GM23338 (cell line): ENCODE data around the gene SMG6. TPM values are rescaled to one million over a fixed set of nuclear protein-coding genes. Genes with fewer than 3 reads are reported as not detected.

Experiments used
- ATAC-seq: fragments of 200-7000 bp; cut with Tn5 transposase; 3 replicates; pipeline ENCODE4 v1.9.1; 2020
- DNase-seq: peaks from one replicate; pipeline ENCODE4 v3.0.0-alpha.2; 2015; ENCODE audit warnings: low spot score
- H2AFZ ChIP-seq: fragments of 200-600 bp; sonication (generic); 2 replicates; pipeline ENCODE4 v1.8.0; 2016; ENCODE audit warnings: antibody characterized with exemption, mild to moderate bottlenecking, moderate library complexity
- H3F3A ChIP-seq: fragments of 200-600 bp; sonication (generic); replicated peaks from 2 replicates; pipeline ENCODE4 v1.8.0; 2017; ENCODE audit warnings: antibody characterized with exemption, mixed run types, low read depth
- H3K27ac ChIP-seq: fragments of 200-600 bp; sonication (generic); 2 replicates; pipeline ENCODE4 v1.6.1; 2016; ENCODE audit warnings: low read depth
- H3K27me3 ChIP-seq: fragments of 200-600 bp; sonication (generic); 2 replicates; pipeline ENCODE4 v1.8.0; 2016; ENCODE audit warnings: mild to moderate bottlenecking, mixed run types, moderate library complexity; ENCODE audit not compliant: insufficient read depth
- H3K36me3 ChIP-seq: fragments of 200-600 bp; sonication (generic); 2 replicates; pipeline ENCODE4 v1.8.0; 2016; ENCODE audit warnings: mild to moderate bottlenecking; ENCODE audit not compliant: insufficient read depth
- H3K4me1 ChIP-seq: fragments of 200-600 bp; sonication (generic); 2 replicates; pipeline ENCODE4 v1.8.0; 2016; ENCODE audit warnings: mild to moderate bottlenecking, moderate library complexity; ENCODE audit not compliant: insufficient read depth
- H3K4me2 ChIP-seq: fragments of 200-600 bp; sonication (generic); 2 replicates; pipeline ENCODE4 v1.7.1; 2017; ENCODE audit warnings: mixed run types
- H3K4me3 ChIP-seq: fragments of 200-600 bp; sonication (generic); 2 replicates; pipeline ENCODE4 v1.6.1; 2016; ENCODE audit warnings: mixed run types
- H3K79me2 ChIP-seq: fragments of 200-600 bp; sonication (generic); replicated peaks from 2 replicates; pipeline ENCODE4 v1.8.0; 2017; ENCODE audit warnings: mild to moderate bottlenecking; ENCODE audit not compliant: insufficient read depth
- H3K9me2 ChIP-seq: fragments of 200-600 bp; sonication (generic); 2 replicates; pipeline ENCODE4 v1.8.0; 2017; ENCODE audit not compliant: insufficient read depth
- H4K20me1 ChIP-seq: fragments of 200-600 bp; sonication (generic); replicated peaks from 2 replicates; pipeline ENCODE4 v1.8.0; 2017; ENCODE audit warnings: mild to moderate bottlenecking; ENCODE audit not compliant: insufficient read depth
- H3K27ac Mint-ChIP-seq: 2 replicates; pipeline ENCODE4 v1.8.0; 2020; ENCODE audit warnings: inconsistent platforms, mild to moderate bottlenecking, moderate library complexity, mixed read lengths
- H3K27me3 Mint-ChIP-seq: 3 replicates; pipeline ENCODE4 v1.8.0; 2022; ENCODE audit warnings: low read depth, mild to moderate bottlenecking, moderate library complexity, mixed read lengths, inconsistent platforms; ENCODE audit not compliant: insufficient read depth, poor library complexity
- H3K36me3 Mint-ChIP-seq: 3 replicates; pipeline ENCODE4 v1.8.0; 2021; ENCODE audit warnings: low read depth, mild to moderate bottlenecking, inconsistent platforms, moderate library complexity, mixed read lengths
- H3K4me1 Mint-ChIP-seq: 3 replicates; pipeline ENCODE4 v1.8.0; 2020; ENCODE audit warnings: mild to moderate bottlenecking, inconsistent platforms, mixed read lengths
- H3K4me3 Mint-ChIP-seq: 3 replicates; pipeline ENCODE4 v1.8.0; 2021; ENCODE audit warnings: moderate library complexity, mild to moderate bottlenecking, inconsistent platforms, mixed read lengths
- H3K9me3 Mint-ChIP-seq: 3 replicates; pipeline ENCODE4 v1.8.0; 2020; ENCODE audit warnings: moderate library complexity, mild to moderate bottlenecking, inconsistent platforms, mixed read lengths
- CREB1 ChIP-seq: fragments of 250-450 bp; sonication (Bioruptor Pico); IDR thresholded peaks from 2 replicates; pipeline ENCODE4 v1.5.0; 2020; ENCODE audit warnings: low read depth, mild to moderate bottlenecking, moderate library complexity
- ETS1 ChIP-seq: IDR thresholded peaks from 2 replicates; pipeline ENCODE4 v1.6.1; 2016; ENCODE audit warnings: antibody characterized with exemption
- EZH2 ChIP-seq: fragments of 200-600 bp; sonication (generic); IDR thresholded peaks from one replicate; pipeline ENCODE4 v1.8.0; 2017; ENCODE audit warnings: antibody characterized with exemption, mild to moderate bottlenecking, low read depth; ENCODE audit not compliant: unreplicated experiment
- EZH2phosphoT487 ChIP-seq: fragments of 200-600 bp; sonication (generic); IDR thresholded peaks from one replicate; pipeline ENCODE4 v1.8.1; 2018; ENCODE audit warnings: antibody characterized with exemption; ENCODE audit not compliant: unreplicated experiment
- JUNB ChIP-seq: IDR thresholded peaks from one replicate; pipeline ENCODE4 v1.6.1; 2016; ENCODE audit warnings: antibody characterized with exemption; ENCODE audit not compliant: unreplicated experiment
- NANOG ChIP-seq: IDR thresholded peaks from 2 replicates; pipeline ENCODE4 v1.6.1; 2016; ENCODE audit warnings: antibody characterized with exemption, borderline replicate concordance
- POLR2AphosphoS5 ChIP-seq: IDR thresholded peaks from 2 replicates; pipeline ENCODE4 v1.6.1; 2016; ENCODE audit warnings: antibody characterized with exemption, low read depth
- REST ChIP-seq: IDR thresholded peaks from one replicate; pipeline ENCODE4 v1.6.1; 2018; ENCODE audit warnings: antibody characterized with exemption; ENCODE audit not compliant: unreplicated experiment
- STAT1 ChIP-seq: IDR thresholded peaks from one replicate; pipeline ENCODE4 v1.6.1; 2016; ENCODE audit warnings: antibody characterized with exemption; ENCODE audit not compliant: unreplicated experiment
- ZNF331 ChIP-seq: fragments of 250-450 bp; sonication (Bioruptor Pico); IDR thresholded peaks from 2 replicates; pipeline ENCODE4 v1.5.0; 2020; ENCODE audit warnings: low read depth, mild to moderate bottlenecking, moderate library complexity
- ZNF462 ChIP-seq: fragments of 250-450 bp; sonication (Bioruptor Pico); IDR thresholded peaks from 2 replicates; pipeline ENCODE4 v1.5.0; 2020; ENCODE audit warnings: mild to moderate bottlenecking, moderate library complexity
- polyA plus RNA-seq: library from polyadenylated mRNA; unstranded; fragments of >200 nt; fragmentation: Nextera tagmentation; extraction: Ambion mirVana; gene quantifications from 2 replicates; pipeline ENCODE4 v1.2.1, GENCODE V29; 2016
- total RNA-seq: library from RNA; depleted of rRNA; stranded (reverse); fragments of >200 nt; shearing (Covaris generic); gene quantifications from 2 replicates; pipeline ENCODE4 v1.2.3, GENCODE V29; 2014

Gene SMG6
- total and polyA plus RNA-seq, 2 experiments from 2014 or later = 10.4 to 43.1 TPM

GRCh38 chr17:2136241-2136640 lies 167.3 kb downstream of the SMG6 start (continued):
- TF ChIP-seq REST (no peak), ZNF331 (CRISPR knock-in tag) (no peak)

GRCh38 chr17:2128011-2128410 lies 175.6 kb downstream of the SMG6 start:
- Histone ChIP-seq H3K27me3 (no peaks in the 10 kb centered on the region), H3K4me1 (peaks cover 20% of the 10 kb centered on the region), H4K20me1 (no peaks in the 10 kb centered on the region; the same call in 1 of the 2 replicates), H3F3A (no peaks in the 10 kb centered on the region; the same call in 1 of the 2 replicates), H2AFZ (no peak overlapping the region), H3K4me3 (no peak overlapping the region), H3K79me2 (no peaks in the 10 kb centered on the region), H3K27ac (no peak overlapping the region), H3K4me2 (no peak overlapping the region), H3K36me3 (no peaks in the 10 kb centered on the region), H3K9me2 (no peaks in the 10 kb centered on the region)
- Mint-ChIP-seq H3K27me3 (no peaks in the 10 kb centered on the region), H3K27ac (no peak overlapping the region), H3K4me3 (no peak overlapping the region), H3K36me3 (no peaks in the 10 kb centered on the region), H3K9me3 (no peaks in the 10 kb centered on the region), H3K4me1 (peaks cover 22% of the 10 kb centered on the region)
- no peak for DNase-seq
- ATAC-seq = no peak
- no peak for TF ChIP-seq ZNF331 (CRISPR knock-in tag)
- TF ChIP-seq JUNB = no peak
- TF ChIP-seq EZH2 = no peak
- no peak for TF ChIP-seq ETS1
- no peak for TF ChIP-seq REST
- TF ChIP-seq NANOG = no peak
- TF ChIP-seq CREB1 (CRISPR knock-in tag) = no peak
- TF ChIP-seq STAT1 = no peak
- TF ChIP-seq EZH2phosphoT487 = no peak
- no peak for TF ChIP-seq ZNF462 (CRISPR knock-in tag)
- TF ChIP-seq POLR2AphosphoS5 = no peak
